Measurements from ENCODE around the gene GPC3.

The GPC3 gene

DNA sequence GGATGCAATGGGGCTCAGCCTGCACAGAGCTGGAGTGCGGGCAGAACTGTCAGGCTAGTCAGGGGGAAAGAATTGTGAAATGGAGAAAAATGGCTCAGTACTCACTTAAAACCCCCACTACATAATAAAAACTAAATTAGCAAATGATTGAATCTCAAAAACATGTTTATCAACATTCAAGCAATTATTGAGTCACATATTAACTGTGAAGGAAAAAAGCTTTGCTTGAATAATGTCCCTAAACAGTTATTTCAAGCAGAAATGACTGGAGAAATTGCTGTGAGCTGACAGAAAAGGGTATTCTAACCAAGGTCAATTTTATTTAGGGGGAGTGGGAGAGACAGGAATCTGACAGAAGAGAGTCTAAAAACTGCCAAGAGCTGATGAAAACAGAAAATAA is 37.4 kb downstream of the GPC3 start:
- POLR2A ChIA-PET: no interaction called here
- Histone ChIP-seq H3K4me1 (ENCODE audit: control insufficient read depth, insufficient read depth, low read length) (no peaks in the 10 kb centered on the region), H3K9me3 (ENCODE audit: control insufficient read depth, insufficient read depth, low read depth, low read length) (no peaks in the 10 kb centered on the region), H3K4me3 (ENCODE audit: low read depth, low read length) (no peak overlapping the region), H3K27ac (ENCODE audit: extremely low read depth, low read depth, low read length) (no peak overlapping the region), H3K36me3 (ENCODE audit: control insufficient read depth in 2 of 2, insufficient read depth in 1 of 2, low read length in 2 of 2) (peaks cover 0 to 4% of the 10 kb centered on the region in 2 experiments; a peak in 1 of 3 replicates)
- TF ChIP-seq, protein P1, sequence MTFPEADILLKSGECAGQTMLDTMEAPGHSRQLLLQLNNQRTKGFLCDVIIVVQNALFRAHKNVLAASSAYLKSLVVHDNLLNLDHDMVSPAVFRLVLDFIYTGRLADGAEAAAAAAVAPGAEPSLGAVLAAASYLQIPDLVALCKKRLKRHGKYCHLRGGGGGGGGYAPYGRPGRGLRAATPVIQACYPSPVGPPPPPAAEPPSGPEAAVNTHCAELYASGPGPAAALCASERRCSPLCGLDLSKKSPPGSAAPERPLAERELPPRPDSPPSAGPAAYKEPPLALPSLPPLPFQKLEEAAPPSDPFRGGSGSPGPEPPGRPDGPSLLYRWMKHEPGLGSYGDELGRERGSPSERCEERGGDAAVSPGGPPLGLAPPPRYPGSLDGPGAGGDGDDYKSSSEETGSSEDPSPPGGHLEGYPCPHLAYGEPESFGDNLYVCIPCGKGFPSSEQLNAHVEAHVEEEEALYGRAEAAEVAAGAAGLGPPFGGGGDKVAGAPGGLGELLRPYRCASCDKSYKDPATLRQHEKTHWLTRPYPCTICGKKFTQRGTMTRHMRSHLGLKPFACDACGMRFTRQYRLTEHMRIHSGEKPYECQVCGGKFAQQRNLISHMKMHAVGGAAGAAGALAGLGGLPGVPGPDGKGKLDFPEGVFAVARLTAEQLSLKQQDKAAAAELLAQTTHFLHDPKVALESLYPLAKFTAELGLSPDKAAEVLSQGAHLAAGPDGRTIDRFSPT (tag by site-specific recombination; IDR thresholded peaks at IDR 0.05): no peak
- no peak for TF ChIP-seq KLF9 (tag by site-specific recombination; IDR thresholded peaks at IDR 0.05; ENCODE audit: low read depth)
- no peak for TF ChIP-seq ZNF280C (tag by site-specific recombination; IDR thresholded peaks at IDR 0.05)
- no peak for TF ChIP-seq ZNF341 (tag by site-specific recombination; IDR thresholded peaks at IDR 0.05; ENCODE audit: low read depth)
- TF ChIP-seq ZNF292 (tag by site-specific recombination; IDR thresholded peaks at IDR 0.05; ENCODE audit: borderline replicate concordance, low read depth): no peak
- TF ChIP-seq, protein P2, sequence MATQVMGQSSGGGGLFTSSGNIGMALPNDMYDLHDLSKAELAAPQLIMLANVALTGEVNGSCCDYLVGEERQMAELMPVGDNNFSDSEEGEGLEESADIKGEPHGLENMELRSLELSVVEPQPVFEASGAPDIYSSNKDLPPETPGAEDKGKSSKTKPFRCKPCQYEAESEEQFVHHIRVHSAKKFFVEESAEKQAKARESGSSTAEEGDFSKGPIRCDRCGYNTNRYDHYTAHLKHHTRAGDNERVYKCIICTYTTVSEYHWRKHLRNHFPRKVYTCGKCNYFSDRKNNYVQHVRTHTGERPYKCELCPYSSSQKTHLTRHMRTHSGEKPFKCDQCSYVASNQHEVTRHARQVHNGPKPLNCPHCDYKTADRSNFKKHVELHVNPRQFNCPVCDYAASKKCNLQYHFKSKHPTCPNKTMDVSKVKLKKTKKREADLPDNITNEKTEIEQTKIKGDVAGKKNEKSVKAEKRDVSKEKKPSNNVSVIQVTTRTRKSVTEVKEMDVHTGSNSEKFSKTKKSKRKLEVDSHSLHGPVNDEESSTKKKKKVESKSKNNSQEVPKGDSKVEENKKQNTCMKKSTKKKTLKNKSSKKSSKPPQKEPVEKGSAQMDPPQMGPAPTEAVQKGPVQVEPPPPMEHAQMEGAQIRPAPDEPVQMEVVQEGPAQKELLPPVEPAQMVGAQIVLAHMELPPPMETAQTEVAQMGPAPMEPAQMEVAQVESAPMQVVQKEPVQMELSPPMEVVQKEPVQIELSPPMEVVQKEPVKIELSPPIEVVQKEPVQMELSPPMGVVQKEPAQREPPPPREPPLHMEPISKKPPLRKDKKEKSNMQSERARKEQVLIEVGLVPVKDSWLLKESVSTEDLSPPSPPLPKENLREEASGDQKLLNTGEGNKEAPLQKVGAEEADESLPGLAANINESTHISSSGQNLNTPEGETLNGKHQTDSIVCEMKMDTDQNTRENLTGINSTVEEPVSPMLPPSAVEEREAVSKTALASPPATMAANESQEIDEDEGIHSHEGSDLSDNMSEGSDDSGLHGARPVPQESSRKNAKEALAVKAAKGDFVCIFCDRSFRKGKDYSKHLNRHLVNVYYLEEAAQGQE (tag by site-specific recombination; IDR thresholded peaks at IDR 0.05): no peak
- TF ChIP-seq ZNF335 (tag by site-specific recombination; conservative IDR thresholded peaks at IDR 0.05): no peak
- TF ChIP-seq ZEB2 (tag by site-specific recombination; IDR thresholded peaks at IDR 0.05): no peak
- TF ChIP-seq ZNF211 (tag by site-specific recombination; IDR thresholded peaks at IDR 0.05; ENCODE audit: low read depth): no peak
- TF ChIP-seq KLF1 (tag by site-specific recombination; IDR thresholded peaks at IDR 0.05): no peak
- no peak for TF ChIP-seq ZNF623 (tag by site-specific recombination; IDR thresholded peaks at IDR 0.05)
- TF ChIP-seq ZNF221 (tag by site-specific recombination; IDR thresholded peaks at IDR 0.05; ENCODE audit: borderline replicate concordance): no peak
- no peak for TF ChIP-seq ZFP41 (tag by site-specific recombination; IDR thresholded peaks at IDR 0.05; ENCODE audit: borderline replicate concordance)
- TF ChIP-seq ZNF404 (tag by site-specific recombination; IDR thresholded peaks at IDR 0.05): no peak
- TF ChIP-seq ZNF501 (tag by site-specific recombination; IDR thresholded peaks at IDR 0.05): no peak
- no peak for TF ChIP-seq ZBTB26 (tag by site-specific recombination; optimal IDR thresholded peaks at IDR 0.05)
- CTCF ChIA-PET: no interaction called here

DNA sequence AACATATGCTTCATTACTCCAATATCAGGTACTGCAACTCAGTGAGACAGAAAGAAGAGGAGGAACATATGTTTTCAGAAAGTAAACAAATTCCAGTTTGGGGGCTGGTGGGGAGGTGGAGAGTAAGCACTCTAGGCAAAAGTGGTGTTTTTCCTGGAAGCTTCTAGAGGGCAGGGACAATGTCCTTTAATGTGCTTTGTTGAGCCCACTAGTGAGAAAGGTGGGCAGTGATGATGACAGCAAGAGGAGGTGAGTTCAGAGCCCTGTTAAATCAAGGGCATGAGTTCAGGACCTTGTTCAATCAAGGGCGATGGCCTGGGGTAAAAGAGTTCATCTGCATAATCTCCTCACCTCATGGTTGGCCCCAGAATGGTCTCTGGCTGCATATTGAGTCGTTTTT is 38.4 kb downstream of the GPC3 start:
- ChIA-PET POLR2A (no interaction called here), CTCF (interaction anchor here (0.7 kb wide), 1 partner anchor 14 kb away, joined by 5 read pairs; no protein-coding TSS in a partner anchor)
- Histone ChIP-seq H3K9me3 (ENCODE audit: control insufficient read depth, insufficient read depth, low read depth, low read length) (no peaks in the 10 kb centered on the region), H3K4me3 (ENCODE audit: low read depth, low read length) (no peak overlapping the region), H3K27ac (ENCODE audit: extremely low read depth, low read depth, low read length) (no peak overlapping the region), H3K4me1 (ENCODE audit: control insufficient read depth, insufficient read depth, low read length) (no peaks in the 10 kb centered on the region), H3K36me3 (ENCODE audit: control insufficient read depth in 2 of 2, insufficient read depth in 1 of 2, low read length in 2 of 2) (no peaks in the 10 kb centered on the region; a peak in 1 of 3 replicates)
- TF ChIP-seq, protein P2 (tag by site-specific recombination; IDR thresholded peaks at IDR 0.05): no peak
- TF ChIP-seq, protein P3, sequence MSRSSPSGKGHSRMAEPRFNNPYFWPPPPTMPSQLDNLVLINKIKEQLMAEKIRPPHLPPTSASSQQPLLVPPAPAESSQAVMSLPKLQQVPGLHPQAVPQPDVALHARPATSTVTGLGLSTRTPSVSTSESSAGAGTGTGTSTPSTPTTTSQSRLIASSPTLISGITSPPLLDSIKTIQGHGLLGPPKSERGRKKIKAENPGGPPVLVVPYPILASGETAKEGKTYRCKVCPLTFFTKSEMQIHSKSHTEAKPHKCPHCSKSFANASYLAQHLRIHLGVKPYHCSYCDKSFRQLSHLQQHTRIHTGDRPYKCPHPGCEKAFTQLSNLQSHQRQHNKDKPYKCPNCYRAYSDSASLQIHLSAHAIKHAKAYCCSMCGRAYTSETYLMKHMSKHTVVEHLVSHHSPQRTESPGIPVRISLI (tag by site-specific recombination; IDR thresholded peaks at IDR 0.05): no peak
- TF ChIP-seq KLF7 (tag by site-specific recombination; IDR thresholded peaks at IDR 0.05; ENCODE audit: borderline replicate concordance) (no peak), ZSCAN23 (tag by site-specific recombination; IDR thresholded peaks at IDR 0.05) (no peak)

All from HEK293 (cell line).